NCI-H2029 treated with DMSO at 0.1 percent for 48 hours (cell line): ENCODE measurements around the gene CELSR1.

ENCODE experiments used
- DNase-seq: peaks from one replicate; lab custom pipeline; 2025; lab: John Stamatoyannopoulos, UW

CELSR1 gene

GRCh38 chr22:46574993-46575910 is 37.8 kb upstream of the CELSR1 start:
- DNase-seq: no peak

DNA sequence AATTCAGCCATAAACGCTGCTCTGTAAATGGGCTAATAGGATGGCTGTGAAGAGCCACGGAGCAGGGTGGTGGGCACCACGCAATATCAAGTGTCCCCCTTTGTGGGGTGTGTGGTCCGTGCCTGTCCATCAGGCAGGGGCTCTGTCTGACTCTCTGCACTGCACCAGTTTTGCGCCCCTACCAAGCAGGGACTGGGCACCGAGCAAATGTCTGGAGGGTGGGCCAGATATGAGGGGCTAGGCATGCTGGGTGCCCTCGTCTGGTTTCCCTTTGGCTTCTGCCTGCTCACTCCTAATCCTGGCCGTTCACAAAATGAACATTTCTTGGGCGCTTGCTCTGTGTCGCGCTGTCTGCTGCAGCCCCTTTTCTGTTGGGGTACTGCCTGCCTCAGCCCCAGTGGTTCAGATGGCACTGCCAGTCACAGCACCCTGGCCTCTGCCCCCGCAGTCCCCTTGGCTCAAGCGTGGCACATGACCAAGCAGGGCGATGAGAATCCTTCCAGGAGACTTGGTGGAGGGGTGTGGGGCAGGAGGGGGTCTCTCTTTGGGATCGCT is 37.1 kb upstream of the CELSR1 start:
- DNase-seq: no peak

- no peak for DNase-seq
Measured at GRCh38 chr22:46573781-46574437, 36.5 kb upstream of the CELSR1 start.

GRCh38 chr22:46572911-46573780 is 35.7 kb upstream of the CELSR1 start:
- no peak for DNase-seq

DNA sequence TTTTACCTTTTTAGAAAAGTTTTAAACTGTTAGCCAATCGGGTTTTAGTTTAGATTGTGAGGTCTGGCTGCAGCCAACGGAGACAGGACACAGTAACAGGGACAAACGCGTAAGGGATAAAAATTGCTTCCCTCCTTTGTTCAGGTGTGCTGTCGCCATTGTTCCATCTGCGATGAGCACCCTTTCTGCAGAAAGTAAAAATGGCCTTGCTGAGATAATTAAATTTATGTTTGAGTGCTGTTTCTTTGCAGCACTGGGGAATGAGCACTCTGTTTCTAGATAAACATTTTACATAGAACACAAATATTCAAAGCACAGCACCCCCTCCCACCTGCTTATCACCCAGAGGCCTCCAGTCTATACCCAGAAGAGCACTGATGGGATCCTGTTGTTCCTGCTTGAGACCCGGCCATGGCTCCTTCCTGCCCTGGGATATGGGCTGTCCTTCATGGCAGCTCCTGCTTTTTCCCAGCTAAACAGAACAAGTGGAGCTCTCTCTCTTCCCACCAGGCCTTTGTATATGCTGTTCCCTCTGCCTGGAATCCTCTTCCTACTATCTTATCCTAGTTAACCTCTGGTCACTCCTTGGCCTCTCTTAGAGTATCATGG is 34.3 kb upstream of the CELSR1 start:
- no peak for DNase-seq

DNA sequence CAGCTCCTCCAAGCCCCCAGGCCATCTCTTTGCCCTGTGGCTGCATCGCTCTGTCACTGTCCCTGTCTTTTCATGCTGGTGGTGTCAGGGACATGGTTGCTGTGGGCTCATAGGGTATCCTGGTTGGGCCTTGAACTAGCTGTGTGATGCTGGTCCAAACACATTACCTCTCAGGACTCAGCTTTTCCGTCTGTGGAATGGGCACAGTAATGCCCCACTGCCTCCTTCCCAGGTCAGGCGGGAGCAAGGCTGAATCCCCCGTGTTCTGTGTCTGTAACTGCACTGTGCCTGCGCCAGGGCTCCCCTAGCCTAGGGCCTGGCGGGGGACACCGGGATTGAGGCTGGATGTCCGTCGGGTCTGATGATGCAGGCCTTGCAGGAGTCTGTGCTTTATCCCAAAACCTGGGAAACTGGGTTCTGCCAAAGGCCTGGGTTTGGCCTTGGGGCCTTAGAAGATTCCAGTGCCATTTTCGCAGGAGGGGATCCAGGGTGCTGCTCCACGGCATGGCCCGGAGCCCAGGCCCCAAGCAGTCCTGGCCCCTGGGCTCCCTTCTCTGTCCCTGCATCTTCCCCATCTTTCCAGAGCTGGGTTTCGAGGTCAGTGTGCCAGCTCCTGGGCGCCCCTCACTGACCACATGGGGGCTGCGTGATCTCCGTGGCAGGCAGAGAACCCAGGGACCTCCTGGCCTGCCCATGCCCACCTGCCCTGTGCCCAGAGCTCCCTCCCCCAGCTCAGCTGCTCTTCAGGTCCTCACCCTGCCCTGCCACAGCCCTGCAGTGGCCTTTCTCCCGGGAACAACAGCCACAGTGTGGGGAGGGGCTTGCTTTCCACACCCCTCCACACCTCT is 32.7 kb upstream of the CELSR1 start:
- DNase-seq: no peak

DNA sequence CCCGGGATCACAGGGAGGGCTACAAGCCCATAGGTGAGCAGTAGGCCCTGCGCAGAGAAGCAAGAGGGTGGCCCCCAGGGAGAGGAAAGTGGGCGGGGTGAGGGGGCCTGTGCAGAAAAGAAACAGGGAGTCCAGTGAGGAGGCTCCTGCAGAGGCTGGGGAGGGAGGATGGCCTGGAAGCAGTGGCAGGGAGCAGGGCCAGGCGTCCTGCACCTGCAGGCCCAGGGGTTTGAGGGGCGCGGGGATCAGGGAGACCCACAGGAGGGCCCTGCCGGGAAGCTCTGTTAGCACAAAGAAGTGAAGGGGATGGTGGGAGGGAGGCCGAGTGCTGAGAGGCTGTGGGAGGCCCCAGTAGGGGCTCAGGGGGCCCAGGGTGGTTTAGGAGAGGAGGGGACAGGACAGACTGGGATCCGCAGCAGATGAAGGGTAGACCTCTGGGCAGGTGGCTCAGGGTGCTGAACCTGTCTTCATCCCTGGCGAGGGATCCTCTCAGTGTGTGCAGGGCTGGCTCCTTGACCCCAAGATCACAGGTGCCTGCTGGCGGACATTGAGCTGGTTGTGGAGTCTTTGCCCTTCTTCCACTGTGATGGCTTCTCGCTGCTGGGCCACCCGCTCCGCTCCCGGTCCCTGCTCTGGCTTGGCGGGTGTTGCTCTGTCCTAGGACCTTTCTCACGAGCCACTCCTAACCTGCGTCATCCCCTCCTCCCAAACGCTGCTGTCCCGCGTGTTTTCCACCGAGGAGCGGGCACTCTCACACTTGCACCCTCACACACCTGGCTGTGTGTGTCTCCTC is 31.8 kb upstream of the CELSR1 start:
- no peak for DNase-seq

DNA sequence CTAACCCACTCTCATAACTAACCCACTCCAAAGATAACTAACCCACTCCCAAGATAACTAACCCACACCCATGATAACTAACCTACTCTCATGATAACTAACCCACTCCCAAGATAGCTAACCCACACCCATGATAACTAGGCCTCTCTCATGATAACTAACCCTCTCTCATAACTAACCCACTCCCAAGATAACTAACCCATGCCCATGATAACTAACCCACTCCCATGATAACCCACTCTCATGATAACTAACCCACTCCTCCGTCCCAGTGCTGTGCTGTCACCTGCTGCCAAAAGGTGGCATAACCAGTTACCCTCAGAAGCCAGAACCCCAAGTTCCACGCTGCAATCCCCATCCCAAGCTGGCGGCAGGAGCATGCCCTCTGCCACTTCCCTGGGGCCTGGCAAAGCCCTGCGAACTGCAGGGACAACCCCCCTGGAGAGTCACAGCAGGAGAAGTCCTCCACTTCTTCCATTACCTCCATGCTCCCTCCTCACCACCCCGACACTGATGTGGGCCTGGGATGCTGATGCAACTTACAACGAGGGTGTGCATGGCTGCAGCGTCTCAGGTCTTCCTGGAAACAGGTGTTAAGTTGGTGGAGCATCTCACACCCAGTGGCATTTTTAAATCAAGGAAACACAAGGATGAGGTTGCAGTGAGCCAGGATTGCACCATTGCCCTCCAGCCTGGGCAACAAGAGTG is 30.8 kb upstream of the CELSR1 start:
- DNase-seq: no peak

- DNase-seq: no peak
Measured at GRCh38 chr22:46567471-46567870, 30.1 kb upstream of the CELSR1 start.

DNA sequence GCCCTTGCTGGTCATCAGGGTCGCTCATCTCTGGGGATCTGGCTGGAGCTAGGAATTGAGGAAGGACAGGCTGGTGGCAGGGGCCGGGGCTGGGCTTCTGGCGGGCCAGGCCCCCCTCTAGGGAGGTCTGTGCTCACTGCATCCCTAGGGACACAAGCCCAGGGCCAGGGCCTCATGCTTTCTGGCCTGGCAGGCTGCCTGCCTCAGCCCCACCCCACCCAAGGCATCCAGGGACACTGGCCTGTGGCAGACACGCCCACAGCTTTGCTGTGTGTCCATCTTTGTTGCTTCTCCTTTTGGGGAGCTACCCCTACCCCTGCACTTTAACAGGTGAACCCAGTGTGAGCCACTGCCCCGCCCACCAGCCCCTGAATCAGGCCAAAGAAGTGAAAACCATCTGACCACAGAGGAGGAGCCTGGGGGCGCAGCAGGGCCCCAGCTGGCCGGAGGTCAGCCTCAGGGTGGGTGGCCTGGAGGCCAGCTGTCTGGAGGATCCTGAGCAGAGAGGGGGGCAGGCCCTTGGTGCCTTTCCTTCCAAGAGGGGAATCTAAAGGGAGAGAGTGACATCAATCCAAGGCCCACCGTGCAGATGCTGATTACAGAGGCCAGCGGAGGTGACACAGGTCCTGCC is 26.8 kb upstream of the CELSR1 start:
- no peak for DNase-seq

GRCh38 chr22:46563381-46564083 is 26.1 kb upstream of the CELSR1 start:
- DNase-seq: no peak

GRCh38 chr22:46561435-46561905 is 24.1 kb upstream of the CELSR1 start:
- DNase-seq: no peak

DNA sequence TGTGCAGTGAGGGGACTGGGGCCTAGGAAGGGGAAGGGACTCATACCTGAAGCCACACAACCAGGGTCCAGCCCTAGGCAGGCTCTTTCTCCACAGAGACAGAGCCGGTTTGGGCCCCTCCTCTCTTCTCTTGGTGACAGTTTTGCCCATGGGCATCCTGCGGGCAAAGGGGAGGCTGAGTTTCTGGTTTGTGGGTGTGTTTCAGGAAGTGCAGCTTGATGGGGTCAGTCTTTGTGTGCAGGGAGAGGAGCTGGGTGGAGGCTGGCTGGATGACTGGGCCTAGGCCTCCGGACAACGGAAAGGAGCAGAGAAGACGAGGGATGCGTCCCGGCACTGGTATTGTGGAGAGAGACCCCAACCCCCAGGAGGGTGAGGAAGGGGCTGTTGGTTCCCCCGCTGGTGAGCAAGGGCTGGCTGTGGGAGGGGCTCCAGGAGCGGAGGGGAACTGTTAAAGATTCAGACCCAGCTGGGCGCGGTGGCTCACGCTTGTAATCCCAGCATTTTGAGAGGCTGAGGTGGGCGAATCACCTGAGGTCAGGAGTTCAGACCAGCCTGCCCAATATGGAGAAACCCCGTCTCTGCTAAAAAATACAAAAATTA is 23.4 kb upstream of the CELSR1 start:
- no peak for DNase-seq

DNA sequence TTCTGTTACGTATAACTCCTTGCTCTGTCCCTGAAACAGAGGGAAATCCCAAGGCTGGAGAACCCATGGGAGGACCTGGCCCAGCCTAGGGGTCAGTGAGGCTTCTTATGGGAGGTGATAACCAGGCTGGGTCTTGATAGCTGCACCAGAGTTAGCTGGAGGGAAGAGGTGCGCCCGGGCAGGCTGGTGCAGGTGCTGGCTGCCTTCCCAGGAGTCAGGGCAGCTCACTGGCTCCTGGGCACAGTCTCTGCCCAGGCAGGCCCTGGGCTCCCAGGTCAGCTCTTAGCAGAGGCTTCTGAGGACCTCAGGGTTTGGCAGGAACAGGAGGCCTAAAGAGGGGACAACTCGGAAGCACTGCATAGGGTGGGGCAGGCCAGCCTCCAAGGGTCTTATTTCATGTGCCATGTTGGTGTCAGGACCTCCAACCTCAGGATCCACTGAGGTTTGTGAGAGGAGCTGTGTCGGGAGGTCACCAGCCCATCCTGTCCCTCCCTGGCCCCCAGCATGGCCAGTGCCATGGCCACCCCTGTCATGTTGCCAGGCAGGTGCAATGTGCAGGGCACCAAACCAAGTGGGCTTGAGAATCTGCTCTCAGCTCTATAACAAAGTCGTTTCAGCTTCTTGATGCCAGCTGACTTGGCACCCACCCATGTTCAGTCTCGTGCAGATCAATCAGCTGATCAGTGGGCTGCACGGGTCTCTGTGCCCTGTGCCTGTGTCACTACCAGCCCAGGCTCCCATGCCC is 20.5 kb upstream of the CELSR1 start:
- DNase-seq: no peak

DNA sequence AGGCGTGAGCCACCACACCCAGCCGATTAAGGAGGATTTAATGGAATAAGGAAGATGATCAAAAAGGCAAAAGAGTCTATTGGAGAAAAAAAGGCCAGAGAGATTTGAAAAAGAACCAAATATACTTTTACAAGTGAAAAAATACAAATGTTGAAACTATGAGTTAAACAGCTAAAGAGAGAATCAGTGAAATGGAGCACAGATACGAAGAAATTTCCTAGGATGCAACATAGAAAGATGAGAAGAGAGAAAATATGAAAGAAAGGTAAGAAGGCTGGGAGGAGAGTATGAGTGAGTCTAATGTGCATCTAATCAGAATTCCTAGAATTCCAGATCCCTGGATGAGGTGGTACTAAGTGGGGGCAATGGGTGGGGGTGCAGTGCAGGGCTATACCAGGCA is 19.4 kb upstream of the CELSR1 start:
- DNase-seq: no peak

DNA sequence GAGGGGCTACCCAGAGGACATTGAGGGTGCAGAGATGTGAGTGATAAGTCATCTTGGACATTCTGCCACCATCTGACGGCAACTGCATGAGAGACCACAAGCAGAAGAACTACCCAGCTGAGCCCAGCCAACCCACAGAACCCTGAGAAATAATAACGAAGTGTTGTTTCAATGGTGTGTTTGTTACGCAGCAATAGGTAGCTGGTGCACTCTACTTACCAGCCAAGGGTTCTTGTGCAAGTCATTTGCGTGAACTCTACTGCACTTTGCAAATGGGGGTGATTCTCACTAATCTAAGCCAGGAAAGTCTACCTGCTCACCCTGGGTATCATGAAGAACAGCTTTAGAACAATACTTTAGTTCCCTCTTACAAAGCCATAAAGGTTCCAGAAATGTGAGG is 15.8 kb upstream of the CELSR1 start:
- DNase-seq: no peak

DNA sequence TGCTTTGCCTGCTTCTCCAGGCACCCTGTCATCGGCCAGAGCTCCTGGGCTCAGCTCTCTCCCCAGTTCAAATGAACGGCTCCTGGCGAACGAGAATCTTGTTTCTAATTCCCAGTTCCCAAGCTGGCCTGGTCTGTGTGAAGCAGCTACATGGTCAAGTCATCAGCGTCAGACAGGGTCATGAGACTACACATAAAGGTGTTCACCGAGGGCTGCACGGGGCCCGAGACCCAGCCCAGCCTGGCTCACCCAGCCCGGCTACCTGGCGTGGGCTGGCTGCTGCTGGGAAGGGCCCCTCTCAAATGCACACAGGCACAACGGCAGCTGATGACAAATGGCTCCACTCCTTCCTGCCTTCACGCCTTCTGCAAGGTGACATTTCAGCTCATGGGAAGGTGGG is 14.6 kb upstream of the CELSR1 start:
- DNase-seq: no peak
